K562 (cell line): Measurements from ENCODE around the gene APC. TPM values are rescaled to one million over a fixed set of nuclear protein-coding genes. Genes with fewer than 3 reads are reported as not detected.

Experiments
- ATAC-seq: fragments of 200-7000 bp; cut with Tn5 transposase; 3 replicates; pipeline ENCODE4 v1.9.1; 2020; ENCODE audit warnings: moderate library complexity
- BruUV-seq: library from RNA; stranded (reverse); fragments of 400-500 nt; replicated peaks from 2 replicates; lab custom pipeline; 2021; lab: Mats Ljungman, UMichigan
- CTCF ChIA-PET: fragments of 300-600 bp; formaldehyde crosslinking; extraction: SDS; loops from one replicate; lab custom pipeline; 2021; ENCODE audit warnings: low intra/inter-chr PET ratio; lab: Yijun Ruan, JAX
- POLR2A ChIA-PET: fragments of 300-600, 350-650 bp; sonication (Branson Sonifier 250); formaldehyde crosslinking; extraction: SDS; loops from one replicate; lab custom pipeline; 2021; ENCODE audit warnings: antibody characterized with exemption, inconsistent platforms; lab: Yijun Ruan, JAX
- DNase-seq, 4 experiments: peaks; one replicate each; pipeline versions ENCODE4 v3.0.0 to v3.0.0-alpha.2; 2011 to 2018; ENCODE audit warnings: low spot score in 3 of 4, mixed read lengths in 3 of 4; ENCODE audit errors: extremely low read depth in 1 of 4
- FAIRE-seq: peaks from 2 replicates; lab custom pipeline; 2011; peaks lifted over from hg19 to GRCh38; lab: Jason Lieb, UNC
- H2AFZ ChIP-seq: 2 replicates; pipeline ENCODE4 v1.6.0; 2011; ENCODE audit warnings: low read depth, low read length, control low read depth, inconsistent platforms
- H3K27ac ChIP-seq: fragments of 200-600 bp; 3 replicates; pipeline ENCODE4 v1.8.0; 2011; ENCODE audit warnings: low read depth, mild to moderate bottlenecking, control low read depth, inconsistent platforms, low read length, moderate library complexity, mixed read lengths; ENCODE audit errors: extremely low read depth
- H3K27me3 ChIP-seq, 2 experiments: fragments of 300-600 bp in 1 of 2; 2 replicates in 1 of 2; 3 replicates in 1 of 2; pipeline versions ENCODE4 v1.6.0 to v1.8.0; 2011; ENCODE audit warnings: inconsistent platforms in 2 of 2, low read length in 2 of 2, mild to moderate bottlenecking in 1 of 2, mixed read lengths in 1 of 2, moderate library complexity in 1 of 2; ENCODE audit not compliant: control insufficient read depth in 2 of 2, insufficient read depth in 2 of 2
- H3K36me3 ChIP-seq: fragments of 300-600 bp; 3 replicates; pipeline ENCODE4 v1.8.0; 2011; ENCODE audit warnings: mild to moderate bottlenecking, low read length, inconsistent platforms; ENCODE audit not compliant: control insufficient read depth, insufficient read depth
- H3K4me1 ChIP-seq, 2 experiments: fragments of 200-600 bp in 1 of 2; replicated peaks in 1 of 2; 2 replicates in 1 of 2; 3 replicates in 1 of 2; pipeline versions ENCODE4 v1.5.1 to v1.8.0; 2011; ENCODE audit warnings: inconsistent platforms in 2 of 2, low read length in 2 of 2, mild to moderate bottlenecking in 1 of 2, mixed read lengths in 1 of 2, moderate library complexity in 1 of 2; ENCODE audit not compliant: control insufficient read depth in 2 of 2, insufficient read depth in 2 of 2
- H3K4me2 ChIP-seq: 2 replicates; pipeline ENCODE4 v1.6.1; 2011; ENCODE audit warnings: low read length, control low read depth, inconsistent platforms, mixed read lengths; ENCODE audit not compliant: insufficient read depth
- H3K4me3 ChIP-seq: fragments of 200-600 bp; sonication (generic), shearing (Covaris generic); 2 replicates; pipeline ENCODE4 v1.5.1; 2016; ENCODE audit warnings: control low read depth, inconsistent platforms
- H3K79me2 ChIP-seq: fragments of 200-600 bp; 3 replicates; pipeline ENCODE4 v1.8.0; 2011; ENCODE audit warnings: low read length, inconsistent platforms; ENCODE audit not compliant: control insufficient read depth, insufficient read depth
- H3K9ac ChIP-seq, 2 experiments: 2 replicates each; pipeline versions ENCODE4 v1.6.0 to v1.6.1; 2011; ENCODE audit warnings: low read depth in 2 of 2, low read length in 2 of 2, control low read depth in 1 of 2, inconsistent platforms in 1 of 2, mild to moderate bottlenecking in 1 of 2, mixed read lengths in 1 of 2; ENCODE audit not compliant: insufficient read depth in 1 of 2
- H3K9me1 ChIP-seq: one replicate; pipeline ENCODE4 v1.6.0; 2011; ENCODE audit warnings: inconsistent platforms, mild to moderate bottlenecking, low read length, moderate library complexity; ENCODE audit not compliant: control insufficient read depth, insufficient read depth
- H3K9me3 ChIP-seq: replicated peaks from 2 replicates; pipeline ENCODE4 v1.5.1; 2011; ENCODE audit warnings: low read depth, low read length, inconsistent platforms; ENCODE audit not compliant: control insufficient read depth, insufficient read depth
- H4K20me1 ChIP-seq: replicated peaks from 2 replicates; pipeline ENCODE4 v1.6.1; 2011; ENCODE audit warnings: low read length, inconsistent platforms, mixed read lengths; ENCODE audit not compliant: control insufficient read depth, insufficient read depth
- ARID1B ChIP-seq: fragments of 450-650 bp; IDR thresholded peaks from 2 replicates; pipeline ENCODE4 v1.6.1; 2016; ENCODE audit warnings: antibody characterized with exemption, mild to moderate bottlenecking, inconsistent platforms
- CBFA2T2 ChIP-seq: fragments of 450-650 bp; conservative IDR thresholded peaks from 2 replicates; pipeline ENCODE4 v1.6.1; 2017; ENCODE audit warnings: mild to moderate bottlenecking
- CBFA2T3 ChIP-seq: fragments of 450-650 bp; IDR thresholded peaks from 2 replicates; pipeline ENCODE4 v1.6.1; 2017
- EZH2 ChIP-seq: IDR thresholded peaks from 2 replicates; pipeline ENCODE4 v1.6.1; 2012; ENCODE audit warnings: low read depth, mild to moderate bottlenecking, inconsistent platforms, low read length, borderline replicate concordance
- HLTF ChIP-seq: fragments of 450-650 bp; IDR thresholded peaks from 2 replicates; pipeline ENCODE4 v1.6.1; 2016
- MED1 ChIP-seq: sonication (generic); formaldehyde crosslinking; IDR thresholded peaks from 2 replicates; pipeline ENCODE4 v1.8.1; 2023; ENCODE audit warnings: missing genetic modification reagents, borderline replicate concordance
- MTA3 ChIP-seq: fragments of 450-650 bp; formaldehyde crosslinking; IDR thresholded peaks from 2 replicates; pipeline ENCODE4 v1.6.1; 2017; ENCODE audit warnings: mild to moderate bottlenecking, borderline replicate concordance
- NBN ChIP-seq: fragments of 450-650 bp; IDR thresholded peaks from 2 replicates; pipeline ENCODE4 v1.6.1; 2016; ENCODE audit warnings: low read depth, mild to moderate bottlenecking
- NCOA1 ChIP-seq: fragments of 450-650 bp; IDR thresholded peaks from 2 replicates; pipeline ENCODE4 v1.6.1; 2016; ENCODE audit warnings: low read depth
- NEUROD1 ChIP-seq: fragments of 150-350 bp; IDR thresholded peaks from 2 replicates; pipeline ENCODE4 v1.6.1; 2014; ENCODE audit warnings: borderline replicate concordance, low read length, low read depth; ENCODE audit not compliant: partially characterized antibody
- SLC30A9 ChIP-seq: fragments of 250-450 bp; sonication (Bioruptor Pico); IDR thresholded peaks from 2 replicates; pipeline ENCODE4 v1.8.0; 2022; ENCODE audit warnings: mild to moderate bottlenecking, moderate library complexity
- TCF3 ChIP-seq: sonication (generic); formaldehyde crosslinking; IDR thresholded peaks from 2 replicates; pipeline ENCODE4 v1.4.0; 2020; ENCODE audit warnings: mild to moderate bottlenecking, missing genetic modification reagents
- TEAD4 ChIP-seq, 2 experiments: sonication (generic) in 1 of 2; formaldehyde crosslinking in 1 of 2; IDR thresholded peaks; 2 replicates each; pipeline versions ENCODE4 v1.6.1 to v1.8.0; 2012 to 2022; ENCODE audit warnings: borderline replicate concordance in 1 of 2, inconsistent platforms in 1 of 2, low read length in 1 of 2, mild to moderate bottlenecking in 1 of 2, missing genetic modification reagents in 1 of 2
- ZNF282 ChIP-seq: sonication (generic); formaldehyde crosslinking; IDR thresholded peaks from 2 replicates; pipeline ENCODE4 v1.8.1; 2023; ENCODE audit warnings: missing genetic modification reagents
- WGBS: fragments of 100-300 bp; shearing (Covaris generic); methylation state at CpG from one replicate; pipeline ENCODE4 v1.1.6; 2016; ENCODE audit warnings: low coverage, mixed read lengths; ENCODE audit not compliant: insufficient coverage; ENCODE audit errors: missing lambda C conversion rate; 5-methylcytosine and 5-hydroxymethylcytosine counted together
- in situ Hi-C: fragments of 300-500 bp; cut with MboI; formaldehyde crosslinking; loops from 4 replicates; pipeline ENCODE4 v1.15.0; 2018; ENCODE audit warnings: inconsistent platforms, mixed read lengths
- intact Hi-C: fragments of 100-400 bp; cut with micrococcal nuclease; formaldehyde crosslinking; loops from 2 replicates; pipeline ENCODE4 v1.14.2; 2022
- polyA plus RNA-seq, 8 experiments: library from polyadenylated mRNA; depleted of rRNA in 4 of 8; stranded (reverse) in 5 of 8; unstranded in 3 of 8; fragments of >200 nt; fragmentation: Nextera tagmentation in 2 of 8; fragmentation: Illumina TruSeq in 1 of 8; extraction: Ambion mirVana in 2 of 8; extraction: Trizol in 1 of 8; gene quantifications; 2 replicates each; pipeline versions ENCODE4 v1.2.1 to v1.2.3, GENCODE V29; 2011 to 2014; ENCODE audit warnings: inconsistent platforms in 1 of 8, missing spikeins in 1 of 8
- total RNA-seq, 7 experiments: library from RNA; depleted of rRNA in 6 of 7; stranded (reverse); fragments of >200 nt in 6 of 7; fragmentation: Illumina TruSeq in 2 of 7; extraction: Trizol in 2 of 7; gene quantifications; 2 replicates each; pipeline versions ENCODE4 v1.2.1 to v1.2.3, GENCODE V29; 2011 to 2021; ENCODE audit warnings: low replicate concordance in 1 of 7
- TF ChIP-seq, protein P1 (sequence below): conservative IDR thresholded peaks from 2 replicates; pipeline ENCODE4 v1.6.1; 2011; ENCODE audit warnings: low read depth, mild to moderate bottlenecking, low read length; ENCODE audit not compliant: control insufficient read depth
- TF ChIP-seq, protein P2 (sequence below): fragments of 250-450 bp; sonication (Bioruptor Pico); IDR thresholded peaks from 2 replicates; pipeline ENCODE4 v1.8.0; 2021; ENCODE audit warnings: moderate library complexity, mild to moderate bottlenecking, inconsistent platforms
- TF ChIP-seq, protein P3 (sequence below): fragments of 450-650 bp; IDR thresholded peaks from one replicate; pipeline ENCODE4 v1.6.1; 2018; ENCODE audit warnings: mild to moderate bottlenecking, moderate library complexity; ENCODE audit not compliant: partially characterized antibody

The APC gene
- total and polyA plus RNA-seq, 9 of the 15 experiments (the other 6 are each of a cell fraction or from before 2014, with no cell fraction given): 5.7 to 29.5 (median 15.4) TPM

DNA sequence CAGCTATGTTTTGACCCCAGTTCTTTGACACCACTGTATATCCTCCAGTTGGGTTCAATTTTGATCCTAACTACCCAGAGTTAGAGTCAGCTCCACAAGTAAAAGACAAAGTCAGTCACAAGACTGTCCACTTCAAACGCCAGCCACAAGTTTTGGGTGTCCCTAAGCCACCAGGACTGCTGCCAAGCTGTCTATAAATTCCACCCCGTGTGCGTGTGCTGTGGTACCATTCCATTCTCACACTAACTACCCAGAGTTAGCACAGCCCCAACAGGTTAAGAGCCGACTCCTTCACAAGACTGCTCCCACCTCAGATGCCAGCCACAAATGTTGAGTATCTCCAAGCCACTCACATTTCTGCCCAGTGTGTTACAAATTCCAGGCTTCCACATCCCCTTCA is 56.7 kb downstream of the APC start (continued):
- TF ChIP-seq MTA3 (no peak), EZH2 (no peak), NCOA1 (no peak), SLC30A9 (CRISPR knock-in tag) (no peak), NEUROD1 (no peak), MED1 (CRISPR knock-in tag) (no peak)
- TF ChIP-seq, protein P1, sequence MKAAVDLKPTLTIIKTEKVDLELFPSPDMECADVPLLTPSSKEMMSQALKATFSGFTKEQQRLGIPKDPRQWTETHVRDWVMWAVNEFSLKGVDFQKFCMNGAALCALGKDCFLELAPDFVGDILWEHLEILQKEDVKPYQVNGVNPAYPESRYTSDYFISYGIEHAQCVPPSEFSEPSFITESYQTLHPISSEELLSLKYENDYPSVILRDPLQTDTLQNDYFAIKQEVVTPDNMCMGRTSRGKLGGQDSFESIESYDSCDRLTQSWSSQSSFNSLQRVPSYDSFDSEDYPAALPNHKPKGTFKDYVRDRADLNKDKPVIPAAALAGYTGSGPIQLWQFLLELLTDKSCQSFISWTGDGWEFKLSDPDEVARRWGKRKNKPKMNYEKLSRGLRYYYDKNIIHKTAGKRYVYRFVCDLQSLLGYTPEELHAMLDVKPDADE: no peak
- TF ChIP-seq, protein P2, sequence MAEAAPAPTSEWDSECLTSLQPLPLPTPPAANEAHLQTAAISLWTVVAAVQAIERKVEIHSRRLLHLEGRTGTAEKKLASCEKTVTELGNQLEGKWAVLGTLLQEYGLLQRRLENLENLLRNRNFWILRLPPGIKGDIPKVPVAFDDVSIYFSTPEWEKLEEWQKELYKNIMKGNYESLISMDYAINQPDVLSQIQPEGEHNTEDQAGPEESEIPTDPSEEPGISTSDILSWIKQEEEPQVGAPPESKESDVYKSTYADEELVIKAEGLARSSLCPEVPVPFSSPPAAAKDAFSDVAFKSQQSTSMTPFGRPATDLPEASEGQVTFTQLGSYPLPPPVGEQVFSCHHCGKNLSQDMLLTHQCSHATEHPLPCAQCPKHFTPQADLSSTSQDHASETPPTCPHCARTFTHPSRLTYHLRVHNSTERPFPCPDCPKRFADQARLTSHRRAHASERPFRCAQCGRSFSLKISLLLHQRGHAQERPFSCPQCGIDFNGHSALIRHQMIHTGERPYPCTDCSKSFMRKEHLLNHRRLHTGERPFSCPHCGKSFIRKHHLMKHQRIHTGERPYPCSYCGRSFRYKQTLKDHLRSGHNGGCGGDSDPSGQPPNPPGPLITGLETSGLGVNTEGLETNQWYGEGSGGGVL (CRISPR knock-in tag): no peak

DNA sequence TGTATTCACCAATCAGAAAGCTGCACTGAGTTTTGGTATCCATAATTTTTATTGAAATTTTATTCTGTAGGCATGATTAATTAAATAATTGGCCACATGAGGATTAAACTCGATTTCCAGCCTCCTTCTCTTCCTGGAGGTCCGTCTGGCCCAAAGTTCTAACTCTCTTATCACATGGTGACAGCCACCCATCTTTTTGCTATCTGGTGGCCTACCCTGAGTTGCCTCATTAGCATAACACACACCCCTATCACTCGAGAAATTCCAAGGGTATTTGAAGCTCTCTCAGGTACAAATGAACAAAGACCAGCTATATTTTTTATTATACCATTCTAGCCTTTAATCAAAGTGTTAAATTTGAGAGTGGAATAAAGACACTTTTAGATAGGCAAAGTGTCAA is 57.7 kb downstream of the APC start:
- Histone ChIP-seq H3K36me3 (peaks cover 52% of the 10 kb centered on the region; the same call in 2 of the 3 replicates), H3K9me3 (no peaks in the 10 kb centered on the region), H3K27me3 (no peaks in the 10 kb centered on the region), H3K27ac (peak overlapping the region; percentile 35; the same call in 2 of the 3 replicates), H3K9ac (peak overlapping the region in 1 of 2 experiments; percentile 13; a peak in 1 of 4 replicates), H3K4me3 (no peak overlapping the region), H3K4me1 (peaks cover 0 to 13% of the 10 kb centered on the region in 2 experiments; a peak in 4 of 5 replicates), H3K9me1 (no peaks in the 10 kb centered on the region), H4K20me1 (no peaks in the 10 kb centered on the region), H3K79me2 (no peaks in the 10 kb centered on the region), H2AFZ (no peak overlapping the region), H3K4me2 (peak overlapping the region; percentile 19; the same call in 1 of the 2 replicates)
- 7% methylated on average over 3 of the region's 3 CpGs for WGBS
- in situ Hi-C loops (no loop called here), intact Hi-C loops (no loop called here)
- ChIA-PET CTCF (no interaction called here), POLR2A (interaction anchor here (0.6 kb wide), 1 partner anchor 15 kb away, joined by 4 read pairs; no protein-coding TSS in a partner anchor)
- DNase-seq (peak; percentile 37 to 74 (median 57)), FAIRE-seq (peak; percentile 80), ATAC-seq (peak; percentile 90)
- BruUV-seq: no TSS peak
- TF ChIP-seq CBFA2T3: peak; percentile 70
- TF ChIP-seq ZNF282 (CRISPR knock-in tag): no peak
- TF ChIP-seq CBFA2T2: peak; percentile 36
- TF ChIP-seq, protein P3, sequence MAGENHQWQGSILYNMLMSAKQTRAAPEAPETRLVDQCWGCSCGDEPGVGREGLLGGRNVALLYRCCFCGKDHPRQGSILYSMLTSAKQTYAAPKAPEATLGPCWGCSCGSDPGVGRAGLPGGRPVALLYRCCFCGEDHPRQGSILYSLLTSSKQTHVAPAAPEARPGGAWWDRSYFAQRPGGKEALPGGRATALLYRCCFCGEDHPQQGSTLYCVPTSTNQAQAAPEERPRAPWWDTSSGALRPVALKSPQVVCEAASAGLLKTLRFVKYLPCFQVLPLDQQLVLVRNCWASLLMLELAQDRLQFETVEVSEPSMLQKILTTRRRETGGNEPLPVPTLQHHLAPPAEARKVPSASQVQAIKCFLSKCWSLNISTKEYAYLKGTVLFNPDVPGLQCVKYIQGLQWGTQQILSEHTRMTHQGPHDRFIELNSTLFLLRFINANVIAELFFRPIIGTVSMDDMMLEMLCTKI: no peak
- no peak for TF ChIP-seq NBN
- peak; percentile 48 for TF ChIP-seq ARID1B
- peak; percentile 79 for TF ChIP-seq TCF3 (CRISPR knock-in tag)
- peak; percentile 53; the same call in 1 of the 2 replicates for TF ChIP-seq TEAD4 (IDR thresholded peaks at IDR 0.05; ENCODE audit: low read length)
- no peak for TF ChIP-seq TEAD4 (CRISPR knock-in tag; IDR thresholded peaks at IDR 0.05; ENCODE audit: borderline replicate concordance)
- no peak for TF ChIP-seq HLTF
